ENCODE measurements around the gene EPHA10.

EPHA10 gene

GRCh38 chr1:37666241-37666867, 98.6 kb downstream of the EPHA10 start:
- 95% methylated on average over 11 of the region's 11 CpGs for WGBS

More at GRCh38 chr1:37666241-37666867, 98.6 kb downstream of the EPHA10 start:
- Histone ChIP-seq H3K27me3 (ENCODE audit: insufficient read depth, low read length) (peaks cover 10% of the 10 kb centered on the region; the same call in 1 of the 2 replicates), H3K9me3 (ENCODE audit: insufficient read depth, low read depth, low read length) (no peaks in the 10 kb centered on the region), H3K36me3 (ENCODE audit: insufficient read depth, low read length) (no peaks in the 10 kb centered on the region), H3K4me1 (ENCODE audit: insufficient read depth, low read length) (peaks cover 8% of the 10 kb centered on the region; the same call in 1 of the 2 replicates), H3K4me3 (ENCODE audit: low read length) (no peak overlapping the region), H3K9ac (ENCODE audit: low read depth, low read length) (no peak overlapping the region), H3K27ac (ENCODE audit: low read depth, low read length) (no peak overlapping the region)
